DOHH2 (cell line): ENCODE measurements around the gene CETP.

Experiments
- H3F3A ChIP-seq: fragments of 200-600 bp; sonication (generic), shearing (Covaris generic); 2 replicates; pipeline ENCODE4 v1.6.0; 2016; ENCODE audit warnings: antibody characterized with exemption, mild to moderate bottlenecking; ENCODE audit not compliant: control insufficient read depth, insufficient read depth
- H3K27ac ChIP-seq: fragments of 200-600 bp; sonication (generic); 2 replicates; pipeline ENCODE4 v1.5.1; 2014; ENCODE audit warnings: low read depth, mild to moderate bottlenecking, low read length, moderate library complexity
- H3K27me3 ChIP-seq: fragments of 200-600 bp; sonication (generic); 2 replicates; pipeline ENCODE4 v1.6.1; 2014; ENCODE audit warnings: mild to moderate bottlenecking, low read length, mixed read lengths; ENCODE audit not compliant: control insufficient read depth
- H3K36me3 ChIP-seq: fragments of 200-600 bp; sonication (generic); 2 replicates; pipeline ENCODE4 v1.6.1; 2014; ENCODE audit warnings: mild to moderate bottlenecking, low read length, moderate library complexity, mixed read lengths; ENCODE audit not compliant: control insufficient read depth
- H3K4me1 ChIP-seq: fragments of 200-600 bp; sonication (generic); 2 replicates; pipeline ENCODE4 v1.6.1; 2014; ENCODE audit warnings: mild to moderate bottlenecking, low read length, mixed read lengths; ENCODE audit not compliant: control insufficient read depth
- H3K4me2 ChIP-seq: fragments of 200-600 bp; sonication (generic); 2 replicates; pipeline ENCODE4 v1.6.0; 2014; ENCODE audit warnings: mild to moderate bottlenecking, low read length, moderate library complexity
- H3K4me3 ChIP-seq: fragments of 200-600 bp; sonication (generic); 2 replicates; pipeline ENCODE4 v1.5.1; 2014; ENCODE audit warnings: mild to moderate bottlenecking, low read length, mixed read lengths
- H3K79me2 ChIP-seq: fragments of 200-600 bp; sonication (generic); 2 replicates; pipeline ENCODE4 v1.6.1; 2014; ENCODE audit warnings: mild to moderate bottlenecking, low read length, mixed read lengths; ENCODE audit not compliant: control insufficient read depth
- H3K9me2 ChIP-seq: fragments of 200-600 bp; sonication (generic); replicated peaks from 2 replicates; pipeline ENCODE4 v1.6.1; 2014; ENCODE audit warnings: mild to moderate bottlenecking, low read length, mixed read lengths; ENCODE audit not compliant: control insufficient read depth
- H3K9me3 ChIP-seq: fragments of 200-600 bp; sonication (generic); 2 replicates; pipeline ENCODE4 v1.6.1; 2014; ENCODE audit warnings: antibody characterized with exemption, low read length, mixed read lengths; ENCODE audit not compliant: control insufficient read depth, insufficient read depth
- H4K20me1 ChIP-seq: fragments of 200-600 bp; sonication (generic); 2 replicates; pipeline ENCODE4 v1.6.0; 2014; ENCODE audit warnings: low read depth, mild to moderate bottlenecking, antibody characterized with exemption, low read length, moderate library complexity; ENCODE audit not compliant: control insufficient read depth, insufficient read depth
- EZH2phosphoT487 ChIP-seq: fragments of 200-600 bp; sonication (generic); IDR thresholded peaks from 2 replicates; pipeline ENCODE4 v1.6.1; 2017; ENCODE audit warnings: borderline replicate concordance, mild to moderate bottlenecking, antibody characterized with exemption, low read length, moderate library complexity, mixed read lengths
- TF ChIP-seq, protein P1 (sequence below): fragments of 200-600 bp; sonication (generic); IDR thresholded peaks from one replicate; pipeline ENCODE4 v1.5.1; 2014; ENCODE audit warnings: antibody characterized with exemption, mild to moderate bottlenecking, low read depth, low read length; ENCODE audit not compliant: poor library complexity, severe bottlenecking

The CETP gene

DNA sequence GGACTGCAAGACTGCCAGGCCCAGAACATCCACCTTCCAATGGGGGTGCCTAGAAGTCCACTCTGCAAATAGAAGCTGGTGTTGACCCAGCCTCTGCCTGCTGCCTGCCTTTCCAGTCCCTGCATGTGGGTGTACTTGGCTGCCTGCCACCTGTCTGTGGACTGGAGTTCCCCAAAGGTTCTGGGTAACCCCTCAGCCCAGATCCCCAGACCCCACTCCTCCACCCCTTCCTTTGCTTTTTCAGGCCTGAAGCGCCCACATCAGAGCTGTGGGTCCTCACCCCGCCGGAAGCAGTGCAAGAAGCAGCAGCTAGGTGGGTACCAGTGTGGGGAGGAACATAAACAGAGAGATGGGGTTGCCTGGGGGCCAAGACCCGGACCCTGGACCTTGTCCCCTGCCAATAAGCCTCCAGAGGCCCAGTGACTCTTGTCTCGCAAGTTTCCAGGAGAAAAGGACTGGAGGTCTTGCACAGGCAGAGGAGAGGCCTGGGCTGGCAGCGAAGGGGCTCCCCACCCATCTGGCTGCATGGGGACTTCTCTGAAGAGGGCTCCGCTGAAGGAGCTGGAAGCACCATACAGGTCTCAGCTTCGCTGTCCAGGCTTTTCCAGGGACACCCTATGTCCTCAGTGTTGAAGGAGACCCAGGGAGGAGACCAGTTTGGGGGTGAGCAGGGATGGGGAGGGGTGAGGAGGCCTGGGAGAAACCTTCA, 61.9 kb downstream of the CETP start:
- H3K9me2 ChIP-seq, result no peaks in the 10 kb centered on the region
- H3K27me3 ChIP-seq, result no peaks in the 10 kb centered on the region
- H3K4me1 ChIP-seq, result peaks cover 6% of the 10 kb centered on the region; the same call in 1 of the 2 replicates
- H3K4me2 ChIP-seq, result no peak overlapping the region
- H3K79me2 ChIP-seq, result no peaks in the 10 kb centered on the region
- no peaks in the 10 kb centered on the region for H3F3A ChIP-seq
- H3K36me3 ChIP-seq, result no peaks in the 10 kb centered on the region; the same call in none of the 2 replicates
- no peak overlapping the region for H3K4me3 ChIP-seq
- H3K27ac ChIP-seq, result no peak overlapping the region
- no peak for TF ChIP-seq EZH2phosphoT487
- TF ChIP-seq, protein P1, sequence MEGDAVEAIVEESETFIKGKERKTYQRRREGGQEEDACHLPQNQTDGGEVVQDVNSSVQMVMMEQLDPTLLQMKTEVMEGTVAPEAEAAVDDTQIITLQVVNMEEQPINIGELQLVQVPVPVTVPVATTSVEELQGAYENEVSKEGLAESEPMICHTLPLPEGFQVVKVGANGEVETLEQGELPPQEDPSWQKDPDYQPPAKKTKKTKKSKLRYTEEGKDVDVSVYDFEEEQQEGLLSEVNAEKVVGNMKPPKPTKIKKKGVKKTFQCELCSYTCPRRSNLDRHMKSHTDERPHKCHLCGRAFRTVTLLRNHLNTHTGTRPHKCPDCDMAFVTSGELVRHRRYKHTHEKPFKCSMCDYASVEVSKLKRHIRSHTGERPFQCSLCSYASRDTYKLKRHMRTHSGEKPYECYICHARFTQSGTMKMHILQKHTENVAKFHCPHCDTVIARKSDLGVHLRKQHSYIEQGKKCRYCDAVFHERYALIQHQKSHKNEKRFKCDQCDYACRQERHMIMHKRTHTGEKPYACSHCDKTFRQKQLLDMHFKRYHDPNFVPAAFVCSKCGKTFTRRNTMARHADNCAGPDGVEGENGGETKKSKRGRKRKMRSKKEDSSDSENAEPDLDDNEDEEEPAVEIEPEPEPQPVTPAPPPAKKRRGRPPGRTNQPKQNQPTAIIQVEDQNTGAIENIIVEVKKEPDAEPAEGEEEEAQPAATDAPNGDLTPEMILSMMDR, result no peak
- no peaks in the 10 kb centered on the region for H3K9me3 ChIP-seq
- no peaks in the 10 kb centered on the region for H4K20me1 ChIP-seq

DNA sequence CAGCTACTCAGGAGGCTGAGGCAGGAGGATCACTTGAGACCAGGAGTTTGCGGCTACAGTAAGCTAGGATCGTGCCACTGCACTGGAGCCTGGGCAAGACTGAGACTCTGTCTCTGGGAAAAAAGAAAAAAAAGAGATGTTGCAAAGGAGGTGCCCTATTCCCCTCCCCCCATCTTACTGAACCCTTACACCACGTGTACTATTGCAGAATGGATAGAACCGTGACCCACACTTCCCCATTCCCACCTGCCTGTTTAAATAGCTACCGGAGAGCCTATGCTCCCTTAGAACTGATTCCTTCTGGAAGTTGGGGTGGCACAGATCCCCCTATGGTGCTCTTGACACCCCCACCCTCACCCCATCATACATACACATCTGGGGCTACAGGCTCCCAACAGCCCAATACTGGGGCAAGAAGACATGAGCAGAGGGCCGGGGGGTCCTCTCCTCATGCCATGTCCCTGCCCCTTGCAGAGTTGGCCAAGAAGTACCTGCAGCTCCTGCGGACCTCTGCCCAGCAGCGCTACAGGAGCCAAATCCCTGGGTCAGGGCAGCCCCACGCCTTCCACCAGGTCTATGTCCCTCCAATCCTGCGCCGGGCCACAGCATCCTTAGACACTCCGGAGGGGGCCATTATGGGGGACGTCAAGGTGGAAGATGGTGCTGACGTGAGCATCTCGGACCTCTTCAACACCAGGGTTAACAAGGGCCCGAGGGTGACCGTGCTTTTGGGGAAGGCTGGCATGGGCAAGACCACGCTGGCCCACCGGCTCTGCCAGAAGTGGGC, 63.3 kb downstream of the CETP start:
- no peak overlapping the region for H3K4me3 ChIP-seq
- H3K79me2 ChIP-seq, result no peaks in the 10 kb centered on the region
- peaks cover 6% of the 10 kb centered on the region; the same call in 1 of the 2 replicates for H3K4me1 ChIP-seq
- no peaks in the 10 kb centered on the region for H4K20me1 ChIP-seq
- no peaks in the 10 kb centered on the region for H3K27me3 ChIP-seq
- no peak overlapping the region for H3K27ac ChIP-seq
- no peaks in the 10 kb centered on the region; the same call in none of the 2 replicates for H3K36me3 ChIP-seq
- no peaks in the 10 kb centered on the region for H3F3A ChIP-seq
- no peak overlapping the region for H3K4me2 ChIP-seq
- no peaks in the 10 kb centered on the region for H3K9me2 ChIP-seq
- no peaks in the 10 kb centered on the region for H3K9me3 ChIP-seq
- TF ChIP-seq, protein P1, result no peak
- no peak for TF ChIP-seq EZH2phosphoT487

DNA sequence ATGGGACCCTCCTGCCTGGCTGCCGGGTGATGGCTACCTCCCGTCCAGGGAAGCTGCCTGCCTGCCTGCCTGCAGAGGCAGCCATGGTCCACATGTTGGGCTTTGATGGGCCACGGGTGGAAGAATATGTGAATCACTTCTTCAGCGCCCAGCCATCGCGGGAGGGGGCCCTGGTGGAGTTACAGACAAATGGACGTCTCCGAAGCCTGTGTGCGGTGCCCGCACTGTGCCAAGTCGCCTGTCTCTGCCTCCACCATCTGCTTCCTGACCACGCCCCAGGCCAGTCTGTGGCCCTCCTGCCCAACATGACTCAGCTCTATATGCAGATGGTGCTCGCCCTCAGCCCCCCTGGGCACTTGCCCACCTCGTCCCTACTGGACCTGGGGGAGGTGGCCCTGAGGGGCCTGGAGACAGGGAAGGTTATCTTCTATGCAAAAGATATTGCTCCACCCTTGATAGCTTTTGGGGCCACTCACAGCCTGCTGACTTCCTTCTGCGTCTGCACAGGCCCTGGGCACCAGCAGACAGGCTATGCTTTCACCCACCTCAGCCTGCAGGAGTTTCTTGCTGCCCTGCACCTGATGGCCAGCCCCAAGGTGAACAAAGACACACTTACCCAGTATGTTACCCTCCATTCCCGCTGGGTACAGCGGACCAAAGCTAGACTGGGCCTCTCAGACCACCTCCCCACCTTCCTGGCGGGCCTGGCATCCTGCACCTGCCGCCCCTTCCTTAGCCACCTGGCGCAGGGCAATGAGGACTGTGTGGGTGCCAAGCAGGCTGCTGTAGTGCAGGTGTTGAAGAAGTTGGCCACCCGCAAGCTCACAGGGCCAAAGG, 64.4 kb downstream of the CETP start:
- no peaks in the 10 kb centered on the region for H3F3A ChIP-seq
- H3K4me1 ChIP-seq, result peaks cover 6% of the 10 kb centered on the region; the same call in 1 of the 2 replicates
- H3K27me3 ChIP-seq, result no peaks in the 10 kb centered on the region
- no peaks in the 10 kb centered on the region for H3K9me3 ChIP-seq
- no peak overlapping the region for H3K4me2 ChIP-seq
- H3K4me3 ChIP-seq, result no peak overlapping the region
- H3K36me3 ChIP-seq, result no peaks in the 10 kb centered on the region; the same call in none of the 2 replicates
- no peak overlapping the region for H3K27ac ChIP-seq
- H3K9me2 ChIP-seq, result no peaks in the 10 kb centered on the region
- TF ChIP-seq, protein P1, result no peak
- no peak for TF ChIP-seq EZH2phosphoT487
- no peaks in the 10 kb centered on the region for H4K20me1 ChIP-seq
- no peaks in the 10 kb centered on the region for H3K79me2 ChIP-seq
